HEK293 (cell line): ENCODE data around the gene TMEM145.

Experiments used
- BCL11A ChIP-seq: fragments of 450-650 bp; formaldehyde crosslinking; IDR thresholded peaks from 2 replicates; pipeline ENCODE4 v1.5.1; 2016; ENCODE audit warnings: low read depth, missing biosample characterization, missing genetic modification characterization
- HOXD13 ChIP-seq: sonication (generic); formaldehyde crosslinking; IDR thresholded peaks from 2 replicates; pipeline ENCODE4 v1.8.0; 2022; ENCODE audit warnings: missing genetic modification reagents, borderline replicate concordance
- IKZF3 ChIP-seq: fragments of 450-650 bp; IDR thresholded peaks from 2 replicates; pipeline ENCODE4 v1.5.0; 2018; ENCODE audit warnings: missing biosample characterization, mild to moderate bottlenecking, missing genetic modification characterization, moderate library complexity
- REPIN1 ChIP-seq: fragments of 450-650 bp; formaldehyde crosslinking; IDR thresholded peaks from 2 replicates; pipeline ENCODE4 v1.5.1; 2017; ENCODE audit warnings: missing biosample characterization, missing genetic modification characterization, low read depth
- SCRT2 ChIP-seq: fragments of 450-650 bp; formaldehyde crosslinking; IDR thresholded peaks from 2 replicates; pipeline ENCODE4 v1.5.1; 2016; ENCODE audit warnings: missing biosample characterization, missing genetic modification characterization
- YY2 ChIP-seq: fragments of 450-650 bp; formaldehyde crosslinking; IDR thresholded peaks from 2 replicates; pipeline ENCODE4 v1.5.1; 2016; ENCODE audit warnings: missing biosample characterization, missing genetic modification characterization
- ZBTB1 ChIP-seq: fragments of 450-650 bp; formaldehyde crosslinking; IDR thresholded peaks from 2 replicates; pipeline ENCODE4 v1.5.1; 2016; ENCODE audit warnings: missing biosample characterization, missing genetic modification characterization
- ZBTB20 ChIP-seq: fragments of 450-650 bp; formaldehyde crosslinking; IDR thresholded peaks from 2 replicates; pipeline ENCODE4 v1.5.1; 2016; ENCODE audit warnings: missing biosample characterization, missing genetic modification characterization
- ZBTB8A ChIP-seq: fragments of 450-650 bp; formaldehyde crosslinking; IDR thresholded peaks from 2 replicates; pipeline ENCODE4 v1.5.1; 2016; ENCODE audit warnings: missing biosample characterization, missing genetic modification characterization
- ZFHX2 ChIP-seq: fragments of 450-650 bp; formaldehyde crosslinking; conservative IDR thresholded peaks from 2 replicates; pipeline ENCODE4 v1.5.1; 2016; ENCODE audit warnings: missing biosample characterization, missing genetic modification characterization
- ZNF184 ChIP-seq: fragments of 450-650 bp; IDR thresholded peaks from 2 replicates; pipeline ENCODE4 v1.5.1; 2018; ENCODE audit warnings: missing biosample characterization, mild to moderate bottlenecking, missing genetic modification characterization
- ZNF335 ChIP-seq: fragments of 450-650 bp; formaldehyde crosslinking; conservative IDR thresholded peaks from 2 replicates; pipeline ENCODE4 v1.5.1; 2016; ENCODE audit warnings: missing biosample characterization, missing genetic modification characterization
- ZNF404 ChIP-seq: fragments of 450-650 bp; formaldehyde crosslinking; IDR thresholded peaks from 2 replicates; pipeline ENCODE4 v1.5.1; 2017; ENCODE audit warnings: missing biosample characterization, missing genetic modification characterization
- ZNF433 ChIP-seq: fragments of 450-650 bp; formaldehyde crosslinking; IDR thresholded peaks from 2 replicates; pipeline ENCODE4 v1.5.1; 2016; ENCODE audit warnings: missing biosample characterization, missing genetic modification characterization, low read depth
- ZNF530 ChIP-seq: fragments of 450-650 bp; formaldehyde crosslinking; IDR thresholded peaks from 2 replicates; pipeline ENCODE4 v1.5.1; 2016; ENCODE audit warnings: low read depth, missing biosample characterization, missing genetic modification characterization
- ZNF560 ChIP-seq: fragments of 450-650 bp; formaldehyde crosslinking; IDR thresholded peaks from 2 replicates; pipeline ENCODE4 v1.5.1; 2017; ENCODE audit warnings: missing biosample characterization, missing genetic modification characterization, borderline replicate concordance
- ZNF600 ChIP-seq: fragments of 450-650 bp; formaldehyde crosslinking; IDR thresholded peaks from 2 replicates; pipeline ENCODE4 v1.5.1; 2016; ENCODE audit warnings: missing biosample characterization, missing genetic modification characterization
- ZNF623 ChIP-seq: fragments of 450-650 bp; formaldehyde crosslinking; IDR thresholded peaks from 2 replicates; pipeline ENCODE4 v1.5.1; 2016; ENCODE audit warnings: missing biosample characterization, missing genetic modification characterization
- ZNF629 ChIP-seq: fragments of 450-650 bp; formaldehyde crosslinking; IDR thresholded peaks from 2 replicates; pipeline ENCODE4 v1.5.1; 2017; ENCODE audit warnings: missing biosample characterization, missing genetic modification characterization
- ZNF830 ChIP-seq: fragments of 450-650 bp; IDR thresholded peaks from 2 replicates; pipeline ENCODE4 v1.5.0; 2018; ENCODE audit warnings: missing biosample characterization, missing genetic modification characterization, low read depth, mild to moderate bottlenecking, moderate library complexity
- TF ChIP-seq, protein P1 (sequence below): fragments of 450-650 bp; formaldehyde crosslinking; IDR thresholded peaks from 2 replicates; pipeline ENCODE4 v1.5.1; 2017; ENCODE audit warnings: missing biosample characterization, missing genetic modification characterization
- TF ChIP-seq, protein P2 (sequence below): fragments of 450-650 bp; formaldehyde crosslinking; IDR thresholded peaks from 2 replicates; pipeline ENCODE4 v1.5.1; 2017; ENCODE audit warnings: missing biosample characterization, missing genetic modification characterization
- TF ChIP-seq, protein P3 (sequence below): fragments of 450-650 bp; formaldehyde crosslinking; IDR thresholded peaks from 2 replicates; pipeline ENCODE4 v1.5.1; 2016; ENCODE audit warnings: missing biosample characterization, missing genetic modification characterization
- TF ChIP-seq, protein P4 (sequence below): fragments of 450-650 bp; IDR thresholded peaks from 2 replicates; pipeline ENCODE4 v1.5.1; 2018; ENCODE audit warnings: missing biosample characterization, mild to moderate bottlenecking, missing genetic modification characterization
- TF ChIP-seq, protein P5 (sequence below): fragments of 450-650 bp; formaldehyde crosslinking; IDR thresholded peaks from 2 replicates; pipeline ENCODE4 v1.5.1; 2016; ENCODE audit warnings: missing biosample characterization, missing genetic modification characterization
- TF ChIP-seq, protein P6 (sequence below): fragments of 450-650 bp; formaldehyde crosslinking; IDR thresholded peaks from 2 replicates; pipeline ENCODE4 v1.5.1; 2016; ENCODE audit warnings: missing biosample characterization, missing genetic modification characterization

TMEM145 gene

DNA sequence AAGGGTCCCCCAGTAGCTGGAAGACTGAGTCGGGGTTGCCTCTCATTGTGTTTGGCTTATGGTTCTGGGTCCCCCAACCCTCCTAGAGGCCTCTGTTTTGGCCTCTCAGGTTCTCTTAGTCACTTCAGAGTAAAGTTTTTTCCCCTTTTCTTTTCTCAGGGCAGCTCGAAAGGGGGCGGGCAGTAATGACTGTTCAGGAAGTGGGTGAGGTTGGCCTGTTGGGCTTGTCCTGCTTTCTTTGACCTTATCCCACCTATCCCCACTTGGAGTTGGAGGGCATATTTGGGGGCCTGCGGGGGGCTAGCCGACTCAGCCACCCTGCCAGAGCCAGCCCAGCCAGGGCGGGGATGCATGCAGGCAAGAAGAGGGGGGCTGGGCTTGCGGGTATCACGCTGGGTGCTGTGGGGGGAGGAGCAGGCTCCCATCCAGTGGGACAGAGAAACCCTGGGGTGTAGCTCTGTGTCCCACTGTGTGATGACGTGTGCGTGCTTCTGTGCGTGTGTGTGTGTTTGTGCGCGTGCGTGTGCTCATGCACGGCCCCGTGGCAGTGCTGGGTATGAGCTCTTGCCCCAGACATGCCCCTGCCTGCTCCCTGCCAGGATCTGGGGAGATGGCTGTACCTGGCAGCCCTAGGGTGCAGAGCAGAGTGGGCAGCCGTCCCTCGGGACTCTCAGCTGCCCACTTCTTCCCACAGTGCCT is 42.6 kb upstream of the TMEM145 start (continued):
- TF ChIP-seq, protein P1, sequence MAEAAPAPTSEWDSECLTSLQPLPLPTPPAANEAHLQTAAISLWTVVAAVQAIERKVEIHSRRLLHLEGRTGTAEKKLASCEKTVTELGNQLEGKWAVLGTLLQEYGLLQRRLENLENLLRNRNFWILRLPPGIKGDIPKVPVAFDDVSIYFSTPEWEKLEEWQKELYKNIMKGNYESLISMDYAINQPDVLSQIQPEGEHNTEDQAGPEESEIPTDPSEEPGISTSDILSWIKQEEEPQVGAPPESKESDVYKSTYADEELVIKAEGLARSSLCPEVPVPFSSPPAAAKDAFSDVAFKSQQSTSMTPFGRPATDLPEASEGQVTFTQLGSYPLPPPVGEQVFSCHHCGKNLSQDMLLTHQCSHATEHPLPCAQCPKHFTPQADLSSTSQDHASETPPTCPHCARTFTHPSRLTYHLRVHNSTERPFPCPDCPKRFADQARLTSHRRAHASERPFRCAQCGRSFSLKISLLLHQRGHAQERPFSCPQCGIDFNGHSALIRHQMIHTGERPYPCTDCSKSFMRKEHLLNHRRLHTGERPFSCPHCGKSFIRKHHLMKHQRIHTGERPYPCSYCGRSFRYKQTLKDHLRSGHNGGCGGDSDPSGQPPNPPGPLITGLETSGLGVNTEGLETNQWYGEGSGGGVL (tag by site-specific recombination) = peak; percentile 53; the same call in 1 of the 2 replicates
- no peak; the same call in 1 of the 2 replicates for TF ChIP-seq ZNF335 (tag by site-specific recombination)
- no peak for TF ChIP-seq ZNF600
- no peak for TF ChIP-seq HOXD13 (CRISPR knock-in tag)
- TF ChIP-seq, protein P2, sequence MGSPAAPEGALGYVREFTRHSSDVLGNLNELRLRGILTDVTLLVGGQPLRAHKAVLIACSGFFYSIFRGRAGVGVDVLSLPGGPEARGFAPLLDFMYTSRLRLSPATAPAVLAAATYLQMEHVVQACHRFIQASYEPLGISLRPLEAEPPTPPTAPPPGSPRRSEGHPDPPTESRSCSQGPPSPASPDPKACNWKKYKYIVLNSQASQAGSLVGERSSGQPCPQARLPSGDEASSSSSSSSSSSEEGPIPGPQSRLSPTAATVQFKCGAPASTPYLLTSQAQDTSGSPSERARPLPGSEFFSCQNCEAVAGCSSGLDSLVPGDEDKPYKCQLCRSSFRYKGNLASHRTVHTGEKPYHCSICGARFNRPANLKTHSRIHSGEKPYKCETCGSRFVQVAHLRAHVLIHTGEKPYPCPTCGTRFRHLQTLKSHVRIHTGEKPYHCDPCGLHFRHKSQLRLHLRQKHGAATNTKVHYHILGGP (tag by site-specific recombination) = no peak
- TF ChIP-seq, protein P3, sequence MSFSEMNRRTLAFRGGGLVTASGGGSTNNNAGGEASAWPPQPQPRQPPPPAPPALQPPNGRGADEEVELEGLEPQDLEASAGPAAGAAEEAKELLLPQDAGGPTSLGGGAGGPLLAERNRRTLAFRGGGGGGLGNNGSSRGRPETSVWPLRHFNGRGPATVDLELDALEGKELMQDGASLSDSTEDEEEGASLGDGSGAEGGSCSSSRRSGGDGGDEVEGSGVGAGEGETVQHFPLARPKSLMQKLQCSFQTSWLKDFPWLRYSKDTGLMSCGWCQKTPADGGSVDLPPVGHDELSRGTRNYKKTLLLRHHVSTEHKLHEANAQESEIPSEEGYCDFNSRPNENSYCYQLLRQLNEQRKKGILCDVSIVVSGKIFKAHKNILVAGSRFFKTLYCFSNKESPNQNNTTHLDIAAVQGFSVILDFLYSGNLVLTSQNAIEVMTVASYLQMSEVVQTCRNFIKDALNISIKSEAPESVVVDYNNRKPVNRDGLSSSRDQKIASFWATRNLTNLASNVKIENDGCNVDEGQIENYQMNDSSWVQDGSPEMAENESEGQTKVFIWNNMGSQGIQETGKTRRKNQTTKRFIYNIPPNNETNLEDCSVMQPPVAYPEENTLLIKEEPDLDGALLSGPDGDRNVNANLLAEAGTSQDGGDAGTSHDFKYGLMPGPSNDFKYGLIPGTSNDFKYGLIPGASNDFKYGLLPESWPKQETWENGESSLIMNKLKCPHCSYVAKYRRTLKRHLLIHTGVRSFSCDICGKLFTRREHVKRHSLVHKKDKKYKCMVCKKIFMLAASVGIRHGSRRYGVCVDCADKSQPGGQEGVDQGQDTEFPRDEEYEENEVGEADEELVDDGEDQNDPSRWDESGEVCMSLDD (tag by site-specific recombination) = 0 out of 2 replicates have a peak, but pooled peaks have one; percentile 27
- TF ChIP-seq ZBTB1 (tag by site-specific recombination) = no peak
- TF ChIP-seq ZNF629 (tag by site-specific recombination) = no peak
- TF ChIP-seq ZFHX2 (tag by site-specific recombination) = peak; percentile 52
- no peak for TF ChIP-seq SCRT2 (tag by site-specific recombination)
- no peak for TF ChIP-seq ZNF530 (tag by site-specific recombination)
- TF ChIP-seq, protein P4, sequence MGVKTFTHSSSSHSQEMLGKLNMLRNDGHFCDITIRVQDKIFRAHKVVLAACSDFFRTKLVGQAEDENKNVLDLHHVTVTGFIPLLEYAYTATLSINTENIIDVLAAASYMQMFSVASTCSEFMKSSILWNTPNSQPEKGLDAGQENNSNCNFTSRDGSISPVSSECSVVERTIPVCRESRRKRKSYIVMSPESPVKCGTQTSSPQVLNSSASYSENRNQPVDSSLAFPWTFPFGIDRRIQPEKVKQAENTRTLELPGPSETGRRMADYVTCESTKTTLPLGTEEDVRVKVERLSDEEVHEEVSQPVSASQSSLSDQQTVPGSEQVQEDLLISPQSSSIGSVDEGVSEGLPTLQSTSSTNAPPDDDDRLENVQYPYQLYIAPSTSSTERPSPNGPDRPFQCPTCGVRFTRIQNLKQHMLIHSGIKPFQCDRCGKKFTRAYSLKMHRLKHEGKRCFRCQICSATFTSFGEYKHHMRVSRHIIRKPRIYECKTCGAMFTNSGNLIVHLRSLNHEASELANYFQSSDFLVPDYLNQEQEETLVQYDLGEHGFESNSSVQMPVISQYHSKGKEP (tag by site-specific recombination) = no peak
- TF ChIP-seq ZNF830 (tag by site-specific recombination) = no peak
- TF ChIP-seq ZNF184 (tag by site-specific recombination) = no peak
- peak; percentile 47; the same call in 1 of the 2 replicates for TF ChIP-seq ZBTB20
- no peak for TF ChIP-seq IKZF3 (tag by site-specific recombination)
- no peak for TF ChIP-seq ZNF433 (tag by site-specific recombination)
- TF ChIP-seq ZNF560 = no peak
- no peak for TF ChIP-seq ZNF404
- TF ChIP-seq BCL11A (tag by site-specific recombination) = no peak
- TF ChIP-seq, protein P5, sequence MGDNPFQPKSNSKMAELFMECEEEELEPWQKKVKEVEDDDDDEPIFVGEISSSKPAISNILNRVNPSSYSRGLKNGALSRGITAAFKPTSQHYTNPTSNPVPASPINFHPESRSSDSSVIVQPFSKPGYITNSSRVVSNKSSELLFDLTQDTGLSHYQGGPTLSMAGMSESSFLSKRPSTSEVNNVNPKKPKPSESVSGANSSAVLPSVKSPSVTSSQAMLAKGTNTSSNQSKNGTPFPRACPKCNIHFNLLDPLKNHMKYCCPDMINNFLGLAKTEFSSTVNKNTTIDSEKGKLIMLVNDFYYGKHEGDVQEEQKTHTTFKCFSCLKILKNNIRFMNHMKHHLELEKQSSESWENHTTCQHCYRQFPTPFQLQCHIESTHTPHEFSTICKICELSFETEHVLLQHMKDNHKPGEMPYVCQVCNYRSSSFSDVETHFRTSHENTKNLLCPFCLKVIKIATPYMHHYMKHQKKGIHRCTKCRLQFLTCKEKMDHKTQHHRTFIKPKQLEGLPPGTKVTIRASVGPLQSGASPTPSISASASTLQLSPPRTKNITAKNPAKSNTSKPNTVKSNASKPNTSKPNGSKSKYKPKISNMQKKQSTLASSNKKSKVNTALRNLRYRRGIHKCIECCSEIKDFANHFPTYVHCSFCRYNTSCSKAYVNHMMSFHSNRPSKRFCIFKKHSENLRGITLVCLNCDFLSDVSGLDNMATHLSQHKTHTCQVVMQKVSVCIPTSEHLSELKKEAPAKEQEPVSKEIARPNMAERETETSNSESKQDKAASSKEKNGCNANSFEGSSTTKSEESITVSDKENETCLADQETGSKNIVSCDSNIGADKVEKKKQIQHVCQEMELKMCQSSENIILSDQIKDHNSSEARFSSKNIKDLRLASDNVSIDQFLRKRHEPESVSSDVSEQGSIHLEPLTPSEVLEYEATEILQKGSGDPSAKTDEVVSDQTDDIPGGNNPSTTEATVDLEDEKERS (tag by site-specific recombination) = no peak
- no peak for TF ChIP-seq YY2 (tag by site-specific recombination)
- TF ChIP-seq, protein P6, sequence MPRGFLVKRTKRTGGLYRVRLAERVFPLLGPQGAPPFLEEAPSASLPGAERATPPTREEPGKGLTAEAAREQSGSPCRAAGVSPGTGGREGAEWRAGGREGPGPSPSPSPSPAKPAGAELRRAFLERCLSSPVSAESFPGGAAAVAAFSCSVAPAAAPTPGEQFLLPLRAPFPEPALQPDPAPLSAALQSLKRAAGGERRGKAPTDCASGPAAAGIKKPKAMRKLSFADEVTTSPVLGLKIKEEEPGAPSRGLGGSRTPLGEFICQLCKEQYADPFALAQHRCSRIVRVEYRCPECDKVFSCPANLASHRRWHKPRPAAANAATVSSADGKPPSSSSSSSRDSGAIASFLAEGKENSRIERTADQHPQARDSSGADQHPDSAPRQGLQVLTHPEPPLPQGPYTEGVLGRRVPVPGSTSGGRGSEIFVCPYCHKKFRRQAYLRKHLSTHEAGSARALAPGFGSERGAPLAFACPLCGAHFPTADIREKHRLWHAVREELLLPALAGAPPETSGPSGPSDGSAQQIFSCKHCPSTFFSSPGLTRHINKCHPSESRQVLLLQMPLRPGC (tag by site-specific recombination) = no peak
- no peak for TF ChIP-seq ZBTB8A (tag by site-specific recombination)
- no peak for TF ChIP-seq ZNF623 (tag by site-specific recombination)
- TF ChIP-seq REPIN1 = no peak
